ENCODE data around the gene ATF7.

DNA sequence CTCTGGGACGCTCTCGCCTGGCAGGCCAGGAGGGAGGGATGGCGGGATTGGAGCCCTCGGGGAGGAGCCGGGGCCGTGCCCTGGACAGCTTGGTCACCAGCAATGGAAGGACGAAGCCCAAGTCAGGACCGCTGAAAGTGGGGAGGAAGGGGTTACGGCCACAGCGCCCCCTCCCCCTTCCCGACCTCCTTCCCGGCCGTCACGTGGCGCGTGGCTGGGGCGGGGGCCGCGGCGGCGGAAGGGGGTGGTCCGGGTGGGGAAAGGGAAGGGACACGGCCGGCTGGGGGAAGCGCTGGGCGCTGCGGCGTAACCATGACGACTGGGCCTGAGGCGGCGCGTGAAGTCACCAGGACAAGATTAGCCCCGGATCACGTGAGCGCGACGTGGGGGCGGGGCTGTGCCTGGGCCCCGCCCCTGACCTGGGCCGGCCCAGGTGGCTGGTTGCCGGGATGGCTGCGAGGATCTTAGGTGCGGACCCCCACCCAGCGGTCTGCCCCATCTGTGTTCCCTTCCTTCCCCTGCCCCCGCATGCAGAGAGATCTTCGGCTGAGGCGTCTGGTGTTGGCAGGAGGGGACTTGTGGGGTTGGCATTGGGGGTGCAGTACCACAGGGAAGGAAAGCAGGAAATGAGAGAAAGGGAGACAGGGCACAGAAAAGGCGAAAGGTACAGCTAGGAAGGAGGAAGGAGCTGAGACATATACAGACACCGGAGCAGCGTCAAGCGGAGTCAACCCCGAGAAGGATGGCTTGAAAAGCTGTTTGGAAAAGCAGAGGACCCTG, 133.2 kb downstream of the ATF7 start:
- TF ChIP-seq EZH2 (IDR thresholded peaks at IDR 0.05): no peak
- TF ChIP-seq, protein P1, sequence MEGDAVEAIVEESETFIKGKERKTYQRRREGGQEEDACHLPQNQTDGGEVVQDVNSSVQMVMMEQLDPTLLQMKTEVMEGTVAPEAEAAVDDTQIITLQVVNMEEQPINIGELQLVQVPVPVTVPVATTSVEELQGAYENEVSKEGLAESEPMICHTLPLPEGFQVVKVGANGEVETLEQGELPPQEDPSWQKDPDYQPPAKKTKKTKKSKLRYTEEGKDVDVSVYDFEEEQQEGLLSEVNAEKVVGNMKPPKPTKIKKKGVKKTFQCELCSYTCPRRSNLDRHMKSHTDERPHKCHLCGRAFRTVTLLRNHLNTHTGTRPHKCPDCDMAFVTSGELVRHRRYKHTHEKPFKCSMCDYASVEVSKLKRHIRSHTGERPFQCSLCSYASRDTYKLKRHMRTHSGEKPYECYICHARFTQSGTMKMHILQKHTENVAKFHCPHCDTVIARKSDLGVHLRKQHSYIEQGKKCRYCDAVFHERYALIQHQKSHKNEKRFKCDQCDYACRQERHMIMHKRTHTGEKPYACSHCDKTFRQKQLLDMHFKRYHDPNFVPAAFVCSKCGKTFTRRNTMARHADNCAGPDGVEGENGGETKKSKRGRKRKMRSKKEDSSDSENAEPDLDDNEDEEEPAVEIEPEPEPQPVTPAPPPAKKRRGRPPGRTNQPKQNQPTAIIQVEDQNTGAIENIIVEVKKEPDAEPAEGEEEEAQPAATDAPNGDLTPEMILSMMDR (IDR thresholded peaks at IDR 0.05): no peak

Data from neural progenitor cell (in vitro differentiated cells).